Activated CD4-positive, alpha-beta T cell treated with anti-CD3 and anti-CD28 coated beads, Interleukin-2, amount 50 U/mL, for 1 hour (primary cell): ENCODE measurements around the gene VANGL1.

ENCODE experiments used
- DNase-seq: peaks from one replicate; pipeline ENCODE4 v3.0.0-alpha.2; 2020

VANGL1 gene

GRCh38 chr1:115644109-115644508 is 2.3 kb downstream of the VANGL1 start:
- DNase-seq: no peak

DNA sequence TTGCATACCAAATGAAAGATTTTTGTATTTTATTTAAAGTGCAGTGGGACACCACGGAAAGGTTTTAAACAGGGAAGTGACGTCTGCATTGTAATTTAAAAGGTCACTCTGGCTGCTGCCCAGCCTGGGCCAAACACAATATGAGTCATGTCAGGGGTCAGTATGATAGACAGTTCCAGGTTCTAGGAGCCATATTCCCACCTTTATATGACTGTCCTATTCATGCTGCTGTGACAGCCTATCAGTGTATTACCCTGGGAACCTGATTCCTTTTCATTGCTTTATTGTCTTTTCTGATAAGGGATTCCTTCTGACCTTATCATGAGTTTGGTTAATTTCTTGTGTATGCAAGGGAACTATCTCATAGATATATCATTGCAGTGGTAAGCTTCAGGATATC is 5.3 kb downstream of the VANGL1 start:
- no peak for DNase-seq

DNA sequence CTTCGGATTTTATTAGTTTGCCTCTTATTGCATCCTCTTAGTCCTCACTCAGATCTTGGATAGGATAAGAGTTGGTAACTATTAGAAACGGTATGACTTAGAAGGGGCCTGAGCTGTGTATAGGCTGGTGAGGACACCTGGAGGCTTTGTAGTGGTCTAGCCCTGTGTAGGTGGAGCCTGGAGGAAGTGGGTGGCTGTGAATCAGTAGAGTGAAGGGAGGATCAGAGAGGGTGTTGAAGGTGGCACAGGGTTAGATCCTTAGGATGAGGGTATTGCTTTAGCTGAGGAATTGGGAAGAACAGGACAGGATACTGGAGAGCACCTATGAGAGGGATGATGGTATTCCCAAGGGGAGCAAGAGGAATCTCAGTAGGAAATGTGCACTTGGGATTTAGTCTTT is 5.7 kb downstream of the VANGL1 start:
- no peak for DNase-seq

DNA sequence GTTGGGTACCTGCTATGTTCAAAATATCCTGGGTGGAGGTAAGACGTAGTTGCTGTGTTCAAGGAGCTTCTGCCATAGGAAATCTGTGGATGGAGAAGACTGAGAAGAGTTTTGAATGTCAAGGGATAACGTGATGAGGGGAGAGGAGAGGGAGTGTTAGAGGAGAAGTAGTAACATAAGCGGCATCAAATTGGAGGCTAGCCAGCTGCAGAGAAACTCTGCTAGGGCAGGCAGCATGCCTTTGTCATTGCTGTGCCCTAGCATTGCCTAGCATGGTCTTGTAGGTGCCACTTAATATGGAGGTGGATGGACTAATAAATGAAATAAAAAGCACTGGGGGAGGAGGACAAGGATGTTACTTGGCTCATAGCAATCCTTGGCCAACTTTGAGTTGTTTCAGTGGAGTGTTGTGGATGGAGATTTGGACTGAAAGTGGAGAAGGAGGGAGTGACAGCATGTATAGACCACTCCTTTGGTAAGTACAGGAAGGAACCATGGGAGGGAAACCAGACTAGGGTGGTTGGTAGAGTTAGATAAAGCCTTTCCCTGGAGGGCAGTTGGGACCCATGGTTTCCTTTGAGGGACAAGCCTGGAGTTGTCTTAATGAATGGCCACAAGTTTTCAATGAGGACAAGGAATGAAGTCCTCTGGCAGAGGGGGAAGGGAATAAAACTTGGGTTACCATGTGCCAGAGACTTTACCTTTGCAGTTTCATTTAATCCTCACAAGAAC is 6.3 kb downstream of the VANGL1 start:
- DNase-seq: no peak

GRCh38 chr1:115648717-115649691 is 7.2 kb downstream of the VANGL1 start:
- no peak for DNase-seq

DNA sequence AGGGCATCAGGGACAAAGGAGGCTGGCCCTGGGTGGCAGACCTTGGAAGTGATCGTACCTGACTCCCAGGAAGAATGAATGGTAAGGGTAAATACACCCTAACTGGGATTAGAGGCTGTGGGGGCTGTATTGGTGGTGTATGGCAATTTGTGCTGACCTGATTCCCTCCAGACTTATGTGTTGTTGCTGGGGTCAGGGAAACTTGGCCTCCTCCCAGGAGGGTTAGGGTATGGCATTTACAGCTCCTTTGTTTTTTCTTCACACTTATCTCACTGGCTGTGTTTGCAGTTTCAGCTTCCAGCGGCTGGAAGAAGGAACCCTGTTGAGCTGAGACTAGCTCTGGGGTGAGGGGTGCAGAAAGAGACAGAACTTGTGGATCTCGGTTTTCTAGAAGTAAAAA is 8.2 kb downstream of the VANGL1 start:
- DNase-seq: no peak

- DNase-seq: no peak
These were observed 9.2 kb downstream of the VANGL1 start for GRCh38 chr1:115650961-115651360.

DNA sequence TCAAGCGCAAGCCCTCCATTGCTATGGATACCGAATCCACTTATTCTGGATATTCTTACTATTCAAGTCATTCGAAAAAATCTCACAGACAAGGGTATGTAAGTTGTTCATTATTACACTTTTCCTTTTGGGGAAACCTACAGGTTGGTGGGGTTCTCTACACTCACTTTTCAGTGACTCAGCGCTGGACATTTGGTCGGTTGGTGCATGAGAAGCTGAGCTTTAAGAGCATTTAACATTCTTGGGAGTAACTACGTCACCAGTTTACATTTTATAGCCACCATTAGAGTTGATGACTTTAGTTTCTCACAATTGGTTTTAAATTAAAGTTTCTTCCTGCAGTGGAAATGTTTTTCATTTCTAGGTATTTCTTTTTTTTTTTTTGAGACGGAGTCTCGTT is 9.6 kb downstream of the VANGL1 start:
- no peak for DNase-seq

- no peak for DNase-seq
These were observed 10.5 kb downstream of the VANGL1 start for GRCh38 chr1:115652236-115652788.

DNA sequence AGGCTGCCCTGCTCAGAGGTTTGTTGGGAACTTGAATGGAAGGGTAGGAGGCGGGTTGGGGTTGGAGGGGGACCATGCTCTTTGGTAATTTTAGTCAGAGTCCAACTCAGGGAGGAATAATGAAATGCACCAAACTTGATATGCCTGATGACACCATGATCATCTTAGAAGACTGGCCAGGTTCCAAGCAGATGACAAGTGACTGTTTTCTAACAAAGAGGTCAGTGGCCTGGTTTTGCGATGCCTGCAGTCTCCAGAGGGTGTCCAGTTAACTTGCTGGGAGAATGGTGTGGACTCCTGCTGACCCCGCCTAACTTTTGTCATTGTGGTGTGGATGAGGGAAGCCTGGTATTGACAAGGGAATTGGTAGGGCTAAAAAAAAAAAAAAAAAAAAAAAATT is 12.4 kb downstream of the VANGL1 start:
- DNase-seq: no peak

- DNase-seq: no peak
These were observed 13.0 kb downstream of the VANGL1 start for GRCh38 chr1:115654663-115655305.

GRCh38 chr1:115655306-115655663 is 13.5 kb downstream of the VANGL1 start:
- no peak for DNase-seq

DNA sequence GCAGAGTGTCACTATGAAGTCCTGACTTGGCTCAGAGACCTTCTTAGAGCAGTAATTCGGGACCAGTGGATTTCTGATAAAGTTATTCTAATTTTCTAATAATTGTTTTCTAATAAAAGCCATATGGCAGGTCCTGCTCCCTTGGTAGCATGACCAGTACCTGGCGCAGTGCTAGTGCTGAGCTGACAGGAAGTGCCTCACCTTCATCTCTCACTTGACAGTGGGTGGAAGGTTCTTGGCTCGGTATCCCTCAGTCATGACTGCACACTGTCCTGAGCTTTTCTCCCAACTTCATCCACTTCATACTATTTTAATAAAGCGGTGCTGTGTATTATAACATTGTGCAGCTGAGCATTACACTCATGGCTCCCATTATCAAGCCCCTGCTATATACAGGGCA is 14.1 kb downstream of the VANGL1 start:
- DNase-seq: no peak

- DNase-seq: no peak
These were observed 14.8 kb downstream of the VANGL1 start for GRCh38 chr1:115656461-115657077.

- no peak for DNase-seq
These were observed 16.9 kb downstream of the VANGL1 start for GRCh38 chr1:115658646-115659045.

GRCh38 chr1:115660151-115660550 is 18.4 kb downstream of the VANGL1 start:
- DNase-seq: no peak

GRCh38 chr1:115661157-115661556 is 19.4 kb downstream of the VANGL1 start:
- no peak for DNase-seq

GRCh38 chr1:115665319-115666096 is 23.7 kb downstream of the VANGL1 start:
- no peak for DNase-seq

GRCh38 chr1:115666206-115666605 is 24.4 kb downstream of the VANGL1 start:
- no peak for DNase-seq

GRCh38 chr1:115666702-115667101 is 24.9 kb downstream of the VANGL1 start:
- no peak for DNase-seq

GRCh38 chr1:115668579-115668978 is 26.8 kb downstream of the VANGL1 start:
- DNase-seq: no peak
